Measurements from ENCODE around the gene NTRK3.
"Not testable (repeated sequence)": the region's sequence is repeated elsewhere in the genome, so short reads cannot be mapped to it uniquely, and the experiment has no call there.

Gene NTRK3

DNA sequence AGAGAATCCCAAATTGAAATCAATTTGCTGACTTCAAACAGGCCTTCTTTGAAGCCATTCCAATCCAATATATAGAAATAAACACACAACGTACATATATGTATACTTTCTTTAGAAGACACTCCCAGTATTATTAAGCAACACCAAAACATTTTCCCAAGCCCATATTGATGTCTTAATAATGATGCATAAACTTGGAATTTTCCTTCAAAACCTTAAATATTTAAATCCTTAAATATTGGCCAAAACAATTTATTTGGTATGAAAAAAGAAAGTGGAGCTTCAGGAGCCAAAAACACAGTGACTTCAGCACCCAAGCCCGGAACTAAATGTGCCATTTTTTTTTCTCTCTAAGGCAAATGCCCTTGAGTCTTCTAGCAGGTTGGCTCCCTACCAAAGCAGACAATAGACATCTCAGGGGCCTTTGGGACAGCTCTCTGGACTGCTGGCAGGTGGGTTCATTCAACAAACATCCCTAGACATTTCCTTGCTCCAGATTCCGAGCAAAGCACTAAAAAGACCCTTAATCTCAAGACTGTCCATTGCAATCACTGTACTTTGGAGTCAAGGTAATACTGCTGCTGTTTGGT lies 384.7 kb downstream of the NTRK3 start:
- no peak for DNase-seq

GRCh38 chr15:87871258-87871681 lies 385.3 kb downstream of the NTRK3 start:
- no peak for DNase-seq

GRCh38 chr15:87866961-87867360 lies 389.6 kb downstream of the NTRK3 start:
- no peak for DNase-seq

DNA sequence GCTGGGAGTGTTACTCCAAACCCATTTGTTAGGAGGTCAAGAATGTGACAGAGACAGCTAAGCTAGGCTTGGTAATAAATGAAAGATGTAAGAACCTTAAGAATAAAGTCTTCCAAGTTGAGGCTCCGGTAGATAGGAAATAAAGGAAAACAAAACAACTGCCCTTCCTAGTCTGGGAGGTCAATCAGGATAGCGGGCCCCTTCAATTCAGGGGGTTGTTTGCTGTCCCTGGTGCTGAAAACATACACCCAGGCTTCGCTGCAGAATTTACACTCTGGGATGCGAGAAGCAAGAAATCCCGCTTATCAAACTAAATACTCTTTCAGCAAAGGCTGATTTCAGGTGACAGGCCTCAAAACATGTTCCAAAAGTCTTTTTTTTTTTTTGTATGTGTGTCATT lies 393.4 kb downstream of the NTRK3 start:
- DNase-seq, result no peak

- no peak for DNase-seq
Observed at GRCh38 chr15:87860743-87861142, 395.8 kb downstream of the NTRK3 start.

- no peak for DNase-seq
Observed at GRCh38 chr15:87858651-87859050, 397.9 kb downstream of the NTRK3 start.

- DNase-seq, result no peak
Observed at GRCh38 chr15:87851497-87851896, 405.0 kb downstream of the NTRK3 start.

DNA sequence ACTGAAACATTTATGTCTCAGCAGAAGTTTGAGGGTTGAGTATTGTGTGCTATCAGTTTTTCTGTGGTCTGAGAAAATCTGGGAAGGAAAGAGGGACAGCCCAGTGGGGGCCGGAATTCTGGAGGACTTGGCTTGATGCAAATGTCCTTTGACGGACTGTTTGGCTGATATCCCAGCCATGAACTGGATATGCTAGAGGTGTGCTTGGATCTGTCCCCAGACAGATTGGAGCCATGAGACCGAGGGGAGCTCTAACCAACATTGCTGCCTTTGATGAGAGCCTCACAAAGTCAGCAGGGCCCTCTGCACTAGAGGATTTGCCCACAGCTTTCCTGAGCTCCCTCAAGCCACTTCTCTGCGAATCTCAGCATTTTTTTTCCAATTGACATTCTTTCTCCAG lies 405.6 kb downstream of the NTRK3 start:
- no peak for DNase-seq

DNA sequence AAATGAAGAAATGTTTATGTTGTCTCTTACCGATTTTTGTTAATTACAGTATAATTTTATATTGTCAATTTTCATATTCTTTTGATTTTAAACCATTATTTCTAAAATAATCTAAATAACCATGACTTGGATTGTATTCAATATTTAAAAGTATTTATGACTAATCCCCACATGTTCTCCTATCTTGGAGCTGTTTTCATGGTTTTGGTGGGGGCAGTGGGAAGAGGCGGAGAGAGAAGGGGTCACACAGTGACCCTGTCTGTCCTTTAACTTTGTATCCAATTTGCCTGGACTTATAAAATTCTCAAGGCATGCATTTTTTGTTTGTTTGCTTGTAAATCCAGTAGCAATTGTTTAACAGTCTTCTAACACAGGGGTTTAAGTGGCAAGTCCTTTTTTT lies 407.4 kb downstream of the NTRK3 start:
- no peak for DNase-seq

DNA sequence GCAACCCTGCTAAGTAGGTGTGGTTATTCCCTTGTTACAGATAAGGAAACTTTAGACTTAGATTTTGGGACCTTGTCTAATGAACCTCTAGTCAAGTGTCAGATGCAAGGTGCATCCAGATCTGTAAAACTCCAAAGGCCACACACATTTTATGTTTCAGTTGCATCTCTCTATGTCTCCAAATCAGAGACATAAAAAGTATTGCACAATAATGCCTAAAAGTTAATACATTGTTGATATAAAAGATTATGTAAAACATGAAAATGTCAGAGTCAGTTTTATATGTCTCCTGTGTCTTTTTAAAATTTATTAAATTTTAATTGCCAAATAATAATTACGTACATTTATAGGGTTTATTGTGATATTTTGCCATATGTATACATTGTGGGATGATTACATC lies 408.5 kb downstream of the NTRK3 start:
- no peak for DNase-seq

DNA sequence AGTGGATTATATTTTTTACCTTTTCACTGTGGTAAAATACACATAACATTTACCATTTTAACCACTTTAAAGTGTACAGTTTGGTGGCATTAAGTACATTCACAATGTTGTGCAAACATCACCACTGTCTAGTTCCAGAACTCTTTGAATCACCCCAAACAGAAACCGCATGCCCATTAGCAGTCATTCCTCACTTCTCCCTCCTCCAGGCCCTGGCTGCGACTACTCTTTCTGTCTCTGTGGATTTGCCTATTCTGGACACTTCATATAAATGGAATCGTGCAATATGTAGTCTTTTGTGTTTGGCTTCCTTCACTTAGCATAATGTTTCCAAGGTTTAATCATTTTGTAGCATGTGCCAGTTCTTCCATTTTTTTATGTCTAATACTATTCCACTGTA lies 409.8 kb downstream of the NTRK3 start:
- no peak for DNase-seq

GRCh38 chr15:87843312-87843711 lies 413.2 kb downstream of the NTRK3 start:
- no peak for DNase-seq

DNA sequence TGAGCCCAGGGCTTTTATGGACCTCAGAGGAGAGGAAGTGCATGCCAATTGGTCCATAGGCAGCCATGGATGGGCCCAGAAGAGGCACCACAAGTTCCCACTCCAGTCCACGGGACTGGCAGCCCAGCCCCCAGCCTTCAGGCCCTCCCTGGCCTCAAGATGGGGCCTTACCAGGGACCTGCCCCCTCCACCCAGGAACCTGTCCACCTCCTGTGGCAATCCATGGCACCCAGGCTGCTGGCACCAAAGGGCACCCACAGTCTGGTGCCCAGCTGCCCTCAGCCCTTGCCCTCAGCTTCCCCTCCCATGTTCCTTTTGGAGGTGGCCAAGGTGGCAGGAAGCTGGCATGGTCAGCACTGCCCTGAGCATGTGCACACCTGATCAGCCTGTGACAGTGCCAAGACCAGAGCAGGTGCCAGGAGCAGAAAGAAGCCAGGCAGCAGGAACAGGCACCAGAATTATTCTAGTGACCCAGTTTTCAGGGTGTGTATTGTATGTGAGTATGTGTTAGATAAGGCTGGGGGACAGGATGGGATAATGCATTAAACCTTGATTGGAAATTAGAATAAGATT lies 415.0 kb downstream of the NTRK3 start:
- DNase-seq, result no peak

- DNase-seq, result not testable (repeated sequence)
Observed at GRCh38 chr15:87835830-87836229, 420.7 kb downstream of the NTRK3 start.

DNA sequence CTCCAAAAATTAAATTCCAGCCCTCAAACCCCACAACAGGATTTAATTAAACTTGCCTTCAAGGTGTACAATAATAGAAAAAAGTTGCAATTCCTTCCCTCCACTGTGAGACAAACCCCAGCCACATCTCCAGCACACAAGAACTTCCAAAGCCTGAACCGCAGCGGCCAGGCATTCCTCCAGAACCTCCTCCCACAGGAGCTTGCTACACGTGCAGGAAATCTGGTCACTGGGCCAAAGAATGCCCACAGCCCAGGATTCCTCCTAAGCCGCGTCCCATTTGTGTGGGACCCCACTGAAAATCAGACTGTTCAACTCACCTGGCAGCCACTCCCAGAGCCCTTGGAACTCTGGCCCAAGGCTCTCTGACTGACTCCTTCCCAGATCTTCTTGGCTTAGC lies 423.2 kb downstream of the NTRK3 start:
- DNase-seq, result not testable (repeated sequence)

- no peak for DNase-seq
Observed at GRCh38 chr15:87829332-87830050, 427.0 kb downstream of the NTRK3 start.

- DNase-seq, result no peak
Observed at GRCh38 chr15:87828608-87829007, 427.9 kb downstream of the NTRK3 start.

GRCh38 chr15:87827131-87827530 lies 429.4 kb downstream of the NTRK3 start:
- DNase-seq, result no peak

- peak in 2 of 3 experiments; percentile 48 to 69 for DNase-seq
Observed at GRCh38 chr15:87826119-87826747, 430.3 kb downstream of the NTRK3 start.

GRCh38 chr15:87818756-87819155 lies 437.8 kb downstream of the NTRK3 start:
- DNase-seq, result no peak

GRCh38 chr15:87817553-87817952 lies 439.0 kb downstream of the NTRK3 start:
- DNase-seq, result no peak

DNA sequence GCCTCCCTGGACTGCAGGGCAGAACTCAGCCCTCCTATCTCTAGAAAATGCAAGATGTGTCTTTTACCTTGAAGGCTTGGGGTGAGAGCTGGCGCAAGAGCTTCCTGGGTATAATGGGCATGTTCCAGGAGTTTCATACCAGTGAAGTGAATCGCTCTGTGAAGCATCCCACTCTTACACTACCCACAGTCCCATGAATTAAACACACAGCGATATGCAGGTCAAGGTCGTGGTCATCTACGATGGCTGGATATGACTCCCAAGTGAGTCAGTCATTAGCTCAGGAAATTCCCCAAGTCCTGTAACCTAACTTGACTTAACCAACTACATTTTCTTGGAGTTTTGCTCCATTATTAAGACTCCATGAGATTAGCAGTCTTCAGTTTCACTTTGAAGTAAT lies 439.7 kb downstream of the NTRK3 start:
- DNase-seq, result no peak

DNA sequence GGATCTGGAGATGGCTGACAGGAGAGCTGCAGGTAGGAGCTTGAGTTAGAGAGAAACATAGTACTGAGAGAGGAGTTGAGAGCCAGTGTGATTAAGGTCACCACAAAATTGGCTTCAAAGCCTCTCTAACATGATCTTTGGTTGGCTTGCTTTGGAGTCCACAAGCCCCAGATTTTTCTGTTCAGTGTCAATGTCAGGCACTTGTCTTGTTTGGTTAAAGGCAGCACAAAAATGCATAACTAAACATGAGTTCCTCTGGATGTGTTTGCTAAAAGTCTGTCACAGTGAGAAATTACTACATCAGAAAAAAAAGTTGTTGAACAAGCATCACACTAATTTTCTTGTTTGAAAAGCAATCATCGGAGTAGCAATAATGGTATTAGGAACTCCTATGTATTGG lies 440.5 kb downstream of the NTRK3 start:
- DNase-seq, result no peak

All from NCI-H1417 (cell line).